HTR-8/SVneo (cell line): ENCODE data around the gene PIANP.
"Not testable (repeated sequence)": the region's sequence is repeated elsewhere in the genome, so short reads cannot be mapped to it uniquely, and the experiment has no call there.

Experiments used
- DNase-seq: peaks from one replicate; pipeline ENCODE4 v3.0.0; 2011; ENCODE audit warnings: low spot score, mixed read lengths; ENCODE audit not compliant: insufficient read length
- FAIRE-seq: peaks from 2 replicates; lab custom pipeline; 2011; peaks lifted over from hg19 to GRCh38; lab: Jason Lieb, UNC

Gene PIANP

DNA sequence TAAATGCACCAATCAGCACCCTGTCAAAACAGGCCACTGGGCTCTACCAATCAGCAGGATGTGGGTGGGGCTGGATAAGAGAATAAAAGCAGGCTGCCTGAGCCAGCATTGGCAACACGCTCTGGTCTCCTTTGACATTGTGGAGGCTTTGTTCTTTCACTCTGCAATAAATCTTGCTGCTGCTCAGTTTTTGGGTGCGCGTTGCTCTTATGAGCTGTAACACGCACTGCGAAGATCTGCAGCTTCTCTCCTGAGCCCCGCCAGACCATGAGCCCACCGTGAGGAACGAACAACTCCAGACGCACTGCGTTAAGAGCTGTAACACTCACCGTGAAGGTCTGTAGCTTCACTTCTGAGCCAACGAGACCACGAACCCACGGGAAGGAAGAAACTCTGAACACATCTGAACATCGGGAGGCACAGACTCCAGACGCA, 8.4 kb upstream of the PIANP start:
- FAIRE-seq, result no peak
- DNase-seq, result no peak

DNA sequence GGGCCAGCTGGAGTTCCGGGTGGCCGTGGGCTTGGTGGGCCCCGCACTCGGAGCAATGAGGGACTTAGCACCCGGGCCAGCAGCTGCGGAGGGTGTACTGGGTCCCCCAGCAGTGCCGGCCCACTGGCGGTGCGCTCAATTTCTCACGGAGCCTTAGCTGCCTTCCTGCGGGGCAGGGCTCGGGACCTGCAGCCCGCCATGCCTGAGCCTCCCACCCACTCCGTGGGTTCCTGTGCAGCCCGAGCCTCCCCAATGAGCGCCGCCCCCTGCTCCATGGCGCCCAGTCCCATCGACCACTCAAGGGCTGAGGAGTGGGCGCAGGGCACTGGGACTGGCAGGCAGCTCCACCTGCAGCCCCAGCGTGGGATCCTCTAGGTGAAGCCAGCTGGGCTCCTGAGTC, 7.7 kb upstream of the PIANP start:
- not testable (repeated sequence) for FAIRE-seq

DNA sequence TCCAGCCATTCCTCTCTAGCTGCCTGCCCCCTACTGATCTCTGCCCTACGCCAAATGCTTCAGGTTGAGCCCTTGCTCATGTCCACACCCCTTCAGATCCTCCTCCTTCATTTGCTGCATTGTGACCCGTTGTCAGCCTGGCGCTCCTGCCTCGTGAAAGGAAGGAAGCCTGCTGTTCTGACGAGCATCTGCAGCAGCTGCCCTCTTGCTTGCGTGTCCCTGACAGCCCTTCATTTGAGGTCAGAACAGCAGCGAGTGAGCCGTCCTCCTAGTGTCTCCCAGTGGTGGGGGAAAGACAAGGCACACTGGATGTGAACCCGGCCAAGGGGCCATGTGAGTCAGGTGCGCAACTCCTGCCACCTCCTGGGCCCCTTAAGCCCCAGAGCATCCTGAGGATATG, 3.0 kb upstream of the PIANP start:
- DNase-seq (no peak), FAIRE-seq (peak; percentile 89)

More for the DNA sequence above, 7.7 kb upstream of the PIANP start:
- not testable (repeated sequence) for DNase-seq

DNA sequence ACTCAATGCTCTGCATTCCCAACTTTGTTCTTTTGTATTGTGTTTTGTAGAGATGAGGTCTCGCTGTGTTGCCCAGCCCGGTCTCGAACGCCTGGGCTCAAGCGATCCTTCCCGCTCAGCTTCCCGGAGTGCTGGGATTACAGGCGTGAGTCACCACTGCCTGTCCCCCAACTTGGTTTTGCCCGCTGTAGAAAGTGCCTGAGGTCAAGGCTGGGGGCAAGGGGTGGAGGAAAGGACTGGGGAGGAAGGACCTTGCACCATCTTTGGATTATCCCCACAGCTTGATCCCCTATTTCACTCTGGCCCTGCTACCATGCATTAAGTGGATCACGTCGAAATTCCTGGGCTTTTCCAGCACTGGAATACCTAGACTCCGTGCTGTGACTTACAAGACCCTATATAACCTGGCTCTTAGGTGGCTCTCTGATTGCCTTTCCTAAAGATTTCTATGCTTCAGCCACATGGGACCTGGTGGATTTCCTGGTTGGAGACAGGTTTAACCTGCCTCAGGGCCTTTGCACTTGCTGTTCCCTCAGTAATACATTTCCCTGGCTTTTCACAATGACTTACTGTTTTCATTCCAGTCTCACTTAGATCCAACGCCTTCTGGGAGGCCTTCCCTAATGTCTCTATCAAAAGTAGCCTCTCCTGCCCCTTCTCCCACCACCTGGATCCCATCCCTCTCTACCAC, 608 bp upstream of the PIANP start:
- FAIRE-seq, result peak; percentile 69
- no peak for DNase-seq

DNA sequence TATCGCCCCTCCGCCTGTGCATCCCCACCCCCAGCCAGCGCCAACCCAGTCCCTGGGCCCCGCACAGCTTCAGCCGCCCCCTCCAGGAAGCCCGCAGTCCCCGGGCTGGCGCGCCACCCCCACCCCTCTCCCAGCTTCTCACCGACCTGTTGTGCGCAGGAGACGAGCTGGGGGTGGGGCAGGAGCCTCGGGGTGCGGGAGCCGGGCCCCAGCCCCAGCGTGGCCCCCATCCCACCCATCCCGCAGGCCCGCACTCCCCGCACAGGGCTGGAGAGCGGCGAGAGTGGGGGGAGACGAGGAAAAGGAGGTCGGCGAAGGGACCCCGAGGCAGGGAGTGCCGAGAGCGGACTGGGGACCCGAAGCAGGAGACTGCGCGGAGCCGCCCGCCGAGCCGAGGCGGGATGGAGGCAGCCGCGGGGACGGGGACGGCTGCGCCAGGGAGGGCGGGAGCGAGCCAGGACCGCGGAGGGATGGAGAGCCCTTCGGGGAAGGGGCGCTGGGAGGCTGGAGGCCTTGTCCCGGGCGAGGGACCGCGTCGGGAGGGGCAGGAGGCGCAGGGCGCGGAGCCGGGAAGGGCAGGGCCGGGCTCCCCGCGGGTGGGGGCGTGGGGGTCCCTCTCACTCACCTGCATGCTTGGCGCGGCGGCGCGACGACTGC, 498 bp downstream of the PIANP start:
- peak; percentile 42 for DNase-seq
- FAIRE-seq, result peak; percentile 81

DNA sequence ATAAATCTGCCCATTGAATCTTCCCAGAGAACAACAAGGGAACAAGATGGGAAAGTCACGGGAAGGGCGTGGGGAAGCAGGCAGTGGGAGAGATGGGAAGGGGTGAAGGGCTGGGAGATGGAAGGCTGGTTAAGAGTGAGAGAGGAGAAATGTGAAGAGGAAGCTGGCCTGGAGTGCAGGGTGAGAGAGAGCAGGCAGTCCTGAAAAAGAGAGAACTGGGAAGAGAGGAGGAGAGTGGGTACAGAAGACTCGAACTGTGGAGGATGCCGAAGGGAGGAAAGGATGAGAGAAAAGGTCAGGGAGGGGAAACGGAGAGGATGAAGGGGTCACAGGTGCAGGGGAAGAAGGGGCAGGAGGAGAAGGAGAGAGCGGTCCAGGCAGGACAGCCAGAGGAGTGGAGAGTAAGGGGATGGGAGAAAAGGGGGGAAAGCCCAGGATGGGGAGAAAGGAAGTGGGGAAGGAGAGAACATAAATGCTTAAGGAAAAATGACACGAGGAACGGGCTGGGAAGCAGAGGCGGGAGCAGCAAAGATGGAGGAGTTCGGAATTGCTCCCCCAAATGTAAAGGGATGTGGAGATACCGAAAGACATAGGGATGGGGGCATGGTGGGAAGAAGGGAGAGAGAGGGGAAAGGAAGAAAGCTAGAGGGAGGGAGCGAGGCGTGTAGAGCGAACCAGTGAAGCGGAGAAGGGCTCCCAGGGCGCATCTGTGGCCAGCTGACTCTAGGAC, 1.2 kb downstream of the PIANP start:
- DNase-seq (no peak), FAIRE-seq (no peak)

DNA sequence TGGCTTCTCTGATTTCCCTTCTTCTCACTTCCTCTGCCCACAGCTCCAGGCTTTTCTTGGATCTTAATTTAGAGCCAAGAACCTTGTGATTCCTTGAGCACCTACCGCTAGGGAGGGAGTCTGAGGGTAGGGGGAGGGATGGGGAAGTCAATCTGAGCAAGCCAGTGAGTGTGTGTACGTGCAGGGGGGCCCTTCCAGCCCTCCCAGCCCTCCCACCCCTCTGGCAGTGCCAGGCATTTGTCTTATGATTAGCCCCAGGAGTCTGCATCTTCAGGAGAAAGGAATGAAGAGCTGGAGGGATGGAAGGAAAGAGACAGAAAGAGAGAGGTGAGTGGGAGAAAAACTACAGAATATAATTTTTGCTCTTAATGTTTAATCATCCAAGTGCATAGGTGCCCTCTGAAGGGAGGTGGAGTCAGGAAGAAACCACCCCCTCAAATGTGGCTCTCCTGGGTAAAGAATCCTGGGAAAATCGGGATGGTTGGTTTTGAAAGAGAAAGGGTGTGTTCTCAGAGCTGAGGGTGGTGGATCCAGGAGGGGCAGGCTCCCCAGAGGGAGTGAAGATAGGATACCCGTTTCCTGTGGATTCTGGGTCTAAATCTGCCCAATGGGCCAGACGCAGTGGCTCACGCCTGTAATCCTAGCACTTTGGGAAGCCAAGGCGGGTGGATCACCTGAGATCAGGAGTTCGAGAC, 2.1 kb downstream of the PIANP start:
- no peak for DNase-seq
- peak; percentile 42 for FAIRE-seq

DNA sequence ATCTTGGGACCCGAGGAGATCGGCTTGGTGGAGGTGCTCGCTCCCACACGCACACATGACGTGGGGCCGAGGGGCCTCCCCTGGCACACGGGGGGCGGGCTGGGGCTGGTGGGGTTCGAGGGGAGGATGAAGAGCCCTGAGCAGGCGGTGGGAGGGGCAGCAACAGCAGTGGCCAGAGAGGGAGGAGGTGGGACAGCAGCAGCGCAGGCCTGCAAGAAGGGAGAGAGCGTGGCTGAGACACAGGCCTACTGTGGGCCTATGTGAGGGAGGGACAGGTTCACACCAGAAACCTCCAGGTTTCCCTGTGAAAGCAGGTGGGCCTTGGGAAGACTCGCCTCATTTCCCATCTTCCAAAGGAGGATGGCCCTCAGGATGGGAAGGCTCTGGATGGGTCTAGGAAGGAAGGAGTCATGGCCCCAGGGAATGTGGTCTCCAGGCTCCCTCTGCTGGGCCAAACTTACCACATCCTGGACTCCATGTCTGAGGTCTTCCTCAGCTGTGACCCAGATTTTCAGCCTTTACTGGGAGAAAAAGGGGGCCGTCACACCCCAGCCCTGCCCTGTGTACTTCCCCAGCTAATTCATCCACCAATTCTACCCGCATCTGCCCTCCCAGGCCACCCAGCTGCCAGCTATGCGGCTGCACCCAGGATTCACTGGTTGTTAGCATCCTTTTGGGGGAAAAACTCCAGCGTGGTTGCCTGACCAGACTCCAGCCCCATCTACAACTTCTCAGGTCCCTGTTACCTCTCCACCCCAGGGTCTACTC, 2.8 kb downstream of the PIANP start:
- FAIRE-seq, result peak; percentile 64
- peak; percentile 88 for DNase-seq

DNA sequence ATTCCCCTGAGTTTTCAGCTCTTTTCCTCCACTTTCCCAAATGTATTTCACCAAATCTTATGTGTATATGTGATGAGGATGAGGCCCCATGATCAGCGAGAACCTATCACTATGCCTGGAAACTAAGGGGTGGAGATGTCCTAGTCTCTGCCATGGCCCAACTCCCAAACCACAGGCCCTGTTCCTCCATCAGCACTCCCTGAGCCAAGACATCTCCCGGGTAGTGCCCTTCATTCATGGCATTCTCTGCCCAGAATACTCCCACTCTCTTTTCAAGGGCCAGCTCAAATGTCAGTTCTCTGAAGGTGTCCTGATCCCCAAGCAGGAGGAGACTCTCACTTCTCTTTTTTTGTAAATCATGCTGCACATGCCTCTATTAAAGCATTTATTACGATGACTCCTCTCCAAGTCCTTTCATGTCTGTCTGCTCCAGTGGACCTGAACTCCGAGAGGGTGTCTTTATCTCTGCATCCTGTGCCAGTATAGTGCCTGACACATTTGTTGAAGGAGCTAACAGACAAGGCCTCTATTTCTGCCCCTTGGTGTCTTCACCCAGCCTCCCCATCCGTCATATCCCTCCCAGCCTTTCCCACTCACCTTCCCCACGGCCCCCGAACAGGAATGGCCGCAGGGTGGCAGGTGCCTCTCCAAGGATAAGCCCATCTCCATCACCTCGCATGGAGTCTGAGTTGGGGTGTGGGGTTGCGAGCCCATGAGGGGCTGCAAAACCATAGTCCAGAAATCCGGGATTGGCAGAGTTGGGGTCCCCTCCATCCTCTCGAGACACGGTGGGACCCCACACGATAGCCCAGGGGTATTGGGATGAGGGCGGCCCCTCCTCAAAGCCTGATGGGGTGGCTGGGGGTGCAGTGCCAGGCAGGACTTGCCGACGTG, 3.7 kb downstream of the PIANP start:
- FAIRE-seq (no peak), DNase-seq (no peak)

DNA sequence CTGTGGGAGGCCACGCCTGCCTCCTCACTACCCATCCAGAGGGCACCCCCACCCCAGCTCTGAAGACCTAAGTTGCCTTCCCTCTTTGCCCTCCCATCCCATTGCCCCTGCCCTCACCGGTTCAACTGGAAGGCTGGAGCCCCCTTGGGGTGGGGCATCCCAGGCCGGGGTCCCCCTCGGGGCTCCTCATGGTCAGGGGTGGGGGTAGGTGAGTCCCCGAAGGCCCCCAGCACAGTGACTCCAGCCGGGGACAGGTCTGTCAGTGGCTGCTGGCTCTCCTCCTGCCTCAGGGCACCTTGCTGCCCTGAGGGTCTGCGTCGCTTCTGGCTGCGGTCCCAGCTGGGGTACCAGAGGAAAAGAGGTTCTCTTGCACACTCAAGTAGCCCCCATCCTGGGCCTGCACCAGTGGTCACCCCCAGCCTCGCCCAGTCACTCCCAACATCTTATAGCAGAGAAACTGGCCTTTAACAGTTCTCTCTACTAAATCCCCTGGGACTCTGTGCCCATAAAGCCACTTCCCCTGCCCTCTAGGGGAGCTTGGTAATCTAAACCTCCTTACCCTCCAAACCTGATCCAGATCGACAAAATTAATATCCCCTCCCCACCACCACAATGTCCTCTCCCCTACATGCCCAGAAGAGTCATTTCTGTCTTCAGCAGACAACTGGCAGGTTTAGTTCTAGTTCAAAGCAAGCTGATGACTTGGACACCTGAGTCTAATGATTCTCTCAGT, 5.1 kb downstream of the PIANP start:
- no peak for DNase-seq
- FAIRE-seq, result no peak

DNA sequence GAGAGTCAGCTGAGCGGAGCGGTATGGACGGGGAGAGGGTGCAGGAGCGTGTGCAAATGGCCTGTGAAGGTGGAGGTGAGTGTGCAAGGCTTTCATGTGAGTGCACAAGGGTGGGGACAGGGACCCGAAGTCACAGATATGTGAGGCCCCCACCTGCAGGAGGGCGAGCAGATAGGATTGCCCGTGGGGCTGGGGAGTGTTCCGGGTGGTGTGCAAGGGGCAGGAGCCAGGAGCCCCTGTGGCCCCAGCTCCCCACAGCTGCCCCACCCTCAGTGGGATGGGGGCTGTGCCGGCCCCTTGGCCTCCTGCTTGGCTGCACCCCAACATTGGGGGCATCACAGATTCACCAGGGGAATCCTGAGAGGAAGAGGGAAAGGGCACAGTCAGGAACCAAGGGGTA, 5.9 kb downstream of the PIANP start:
- no peak for DNase-seq
- peak; percentile 82 for FAIRE-seq

DNA sequence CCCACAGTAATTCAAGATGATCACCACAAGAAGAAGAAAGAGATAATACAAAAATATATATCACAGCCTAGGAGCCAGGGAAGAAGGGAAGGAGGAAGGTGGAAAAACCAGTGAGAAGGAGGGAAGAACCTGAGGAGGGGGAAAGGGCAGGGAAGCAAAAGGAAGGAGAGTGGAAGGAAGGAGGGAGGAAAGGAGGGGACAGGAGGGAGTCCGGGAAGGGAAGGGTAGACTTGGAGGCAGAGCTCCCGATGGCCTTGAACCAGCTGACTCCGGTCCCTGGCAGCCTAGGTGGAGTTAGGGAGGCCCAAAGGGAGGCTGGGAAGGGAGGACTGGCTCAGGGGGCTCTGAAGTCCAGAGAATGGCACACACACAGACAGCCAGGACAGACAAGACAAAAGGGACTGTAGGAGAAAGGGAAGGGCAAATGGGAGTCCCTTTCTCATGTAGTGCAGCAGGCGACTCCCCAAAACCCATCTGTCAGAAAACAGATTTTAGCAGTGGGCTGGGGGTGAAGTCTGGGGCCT, 6.7 kb downstream of the PIANP start:
- no peak for DNase-seq
- FAIRE-seq, result no peak

DNA sequence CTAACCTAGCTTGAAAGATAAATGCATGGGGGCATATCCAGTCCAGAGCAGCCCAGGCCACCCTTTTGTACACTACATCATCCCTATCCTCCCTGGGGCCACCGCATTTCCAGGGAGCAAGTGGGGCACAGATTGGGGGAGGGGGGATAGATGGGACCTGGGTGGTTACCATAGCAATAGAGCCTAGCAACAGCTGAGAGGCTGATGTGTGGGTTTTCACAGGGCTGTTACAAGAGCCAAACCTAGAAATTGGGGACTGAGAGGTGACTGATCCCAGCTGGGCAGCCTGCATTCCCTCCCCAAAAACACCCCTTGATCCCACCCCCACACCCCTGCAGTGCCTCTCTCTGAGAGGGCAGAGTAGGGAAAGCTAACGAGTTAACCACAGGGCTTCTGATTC, 7.7 kb downstream of the PIANP start:
- FAIRE-seq (no peak), DNase-seq (no peak)

DNA sequence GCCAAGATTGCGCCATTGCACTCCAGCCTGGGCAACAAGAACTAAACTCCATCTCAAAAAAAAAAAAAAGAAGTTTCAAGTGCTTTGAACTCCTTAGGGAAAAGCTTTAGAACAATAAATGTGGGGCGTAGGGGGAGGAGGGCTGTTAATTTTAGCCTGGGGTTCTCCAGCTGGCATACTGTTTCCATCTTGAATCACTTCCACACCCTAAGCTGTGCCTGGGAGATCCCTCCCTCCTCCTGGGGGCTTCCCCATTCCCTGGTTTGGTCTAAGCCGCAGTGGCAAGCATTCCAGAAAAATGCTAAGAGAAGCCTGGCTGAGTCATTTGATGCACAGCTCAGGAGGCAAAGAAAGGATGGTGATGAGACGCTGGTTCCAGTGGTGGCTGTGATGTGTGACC, 9.1 kb downstream of the PIANP start:
- no peak for FAIRE-seq
- DNase-seq, result no peak

DNA sequence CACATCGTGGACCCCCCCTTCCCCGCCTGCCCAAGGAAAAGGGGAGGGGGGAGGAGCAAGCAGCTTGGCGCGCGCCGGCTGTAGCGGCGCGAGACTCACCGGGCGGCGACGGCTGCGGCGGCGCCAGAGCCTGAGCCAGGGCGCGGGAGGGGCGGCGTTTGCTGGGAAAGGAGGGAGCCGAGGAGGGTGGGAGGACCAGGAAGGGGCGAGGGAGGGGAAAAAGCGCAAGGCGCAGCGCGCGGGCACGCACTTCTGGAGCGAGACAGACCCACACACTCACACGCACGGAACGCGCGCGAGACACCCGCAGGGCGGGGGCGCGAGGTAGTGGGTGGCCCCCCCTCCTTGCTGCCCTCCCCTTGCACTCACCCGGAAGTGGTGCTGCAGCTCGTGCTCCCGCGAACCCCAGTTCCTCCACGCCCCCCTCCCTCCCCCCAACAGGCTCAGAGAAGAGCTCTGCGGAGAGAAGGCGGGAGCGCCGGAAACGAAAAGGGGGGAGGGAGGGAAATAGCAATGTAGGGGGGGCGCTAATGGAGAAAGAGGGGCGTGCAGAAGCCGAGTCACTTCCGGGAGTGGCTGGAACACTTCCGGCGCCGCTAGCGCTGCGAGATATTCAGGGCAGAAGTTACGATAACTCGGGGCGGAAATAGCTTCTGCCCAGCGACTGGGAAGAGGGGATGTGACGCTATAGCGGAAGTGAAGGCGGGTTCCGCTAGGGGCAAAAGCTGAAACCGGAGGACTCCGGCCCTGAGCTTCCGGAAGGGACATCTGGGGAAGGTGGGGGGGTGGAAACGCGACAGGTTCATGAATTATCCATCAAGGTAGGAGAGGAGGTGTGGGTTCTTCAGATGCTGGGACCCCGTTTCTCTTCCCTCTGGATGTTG, 11.4 kb downstream of the PIANP start, which contains the start of gene ZNF384:
Gene ZNF384, minus strand, starts transcription at position 377 of the 884 bp plus-strand sequence. CDS start 9,855 bp downstream, outside the sequence.
- FAIRE-seq (no peak), DNase-seq (peak; percentile 100)

DNA sequence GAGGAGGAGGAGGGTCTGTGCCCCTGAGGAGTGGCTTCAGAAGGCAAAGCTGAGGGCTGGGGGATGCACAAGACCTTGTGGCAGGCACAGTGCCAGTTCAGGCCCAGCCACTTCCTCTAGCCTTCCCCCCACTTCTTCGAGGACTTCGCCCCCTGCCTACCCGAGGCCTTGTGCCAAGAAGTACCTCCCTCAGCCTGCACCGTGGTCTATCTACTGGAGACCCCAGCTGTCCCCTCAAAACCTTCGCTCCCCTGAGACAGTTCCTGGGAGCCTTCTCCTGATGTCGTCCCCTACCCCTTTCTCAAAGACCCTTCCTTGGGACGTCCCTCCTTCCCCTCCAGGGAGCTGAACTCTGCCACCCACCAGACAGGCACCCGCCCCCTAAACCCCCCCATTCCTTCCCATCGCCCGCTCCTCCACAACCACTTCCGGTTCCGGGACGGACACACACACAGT, 12.0 kb downstream of the PIANP start:
- FAIRE-seq (peak; percentile 97), DNase-seq (peak; percentile 98)

DNA sequence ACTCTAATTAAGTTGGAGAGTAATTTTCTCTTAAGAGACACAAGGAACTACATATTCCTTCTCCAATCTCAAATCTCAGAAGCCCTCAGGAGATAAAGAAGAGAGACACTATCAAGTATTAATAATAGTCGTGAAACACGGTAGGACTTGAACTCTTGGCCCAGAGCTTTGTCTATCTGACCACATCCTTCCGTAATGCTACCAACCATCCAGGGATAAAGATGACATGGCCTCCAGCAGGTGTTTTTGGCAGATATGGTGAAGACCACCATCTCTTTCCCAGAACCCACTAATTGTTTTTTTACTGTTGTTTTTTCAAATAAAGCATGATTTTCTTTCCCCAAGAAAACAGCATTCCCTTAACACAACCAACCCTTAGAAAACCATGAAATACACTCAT, 14.8 kb downstream of the PIANP start:
- FAIRE-seq (no peak), DNase-seq (no peak)
